HCT116 (cell line): ENCODE results near the gene TMEM150A. TPM values are rescaled to one million over a fixed set of nuclear protein-coding genes. Genes with fewer than 3 reads are reported as not detected.
A peak's percentile ranks its signal among the peaks of the same experiment; 100 is the strongest.

Experiments used
- ATAC-seq: fragments of 200-7000 bp; cut with Tn5 transposase; 2 replicates; pipeline ENCODE4 v1.9.1; 2020; ENCODE audit warnings: mild to moderate bottlenecking, moderate library complexity
- BruUV-seq: library from RNA; stranded (reverse); fragments of 400-500 nt; replicated peaks from 2 replicates; lab custom pipeline; 2021; lab: Mats Ljungman, UMichigan
- CTCF ChIA-PET: fragments of 300-600 bp; sonication (Branson Sonifier 250); formaldehyde crosslinking; loops from one replicate; lab custom pipeline; 2021; ENCODE audit warnings: antibody characterized with exemption; lab: Charles Lee
- POLR2A ChIA-PET: fragments of 300-600, 350-600 bp; sonication (Branson Sonifier 250); formaldehyde crosslinking; loops from one replicate; lab custom pipeline; 2021; ENCODE audit warnings: antibody characterized with exemption; lab: Charles Lee
- RAD21 ChIA-PET, 2 experiments: fragments of 300-600 bp; sonication (Branson Sonifier 250); formaldehyde crosslinking; loops; one replicate each; lab custom pipeline; 2023; ENCODE audit warnings: low total read pairs in 2 of 2; ENCODE audit not compliant: uncharacterized antibody in 2 of 2, unreplicated experiment in 2 of 2, low non-redundant PET in 1 of 2; lab: Charles Lee
- DNase-seq: peaks from one replicate; pipeline ENCODE4 v3.0.0-alpha.2; 2010; ENCODE audit warnings: low read depth, low spot score
- H2AFZ ChIP-seq: fragments of 200-600 bp; shearing (Covaris generic), sonication (generic); 2 replicates; pipeline ENCODE4 v1.6.1; 2017; ENCODE audit warnings: low read depth, mixed run types, mixed read lengths, antibody characterized with exemption, low read length; ENCODE audit not compliant: poor library complexity, severe bottlenecking
- H3K27ac ChIP-seq: 2 replicates; pipeline ENCODE4 v1.5.1; 2012; ENCODE audit warnings: low read depth, low read length
- H3K27me3 ChIP-seq: fragments of 200-600 bp; sonication (generic); 2 replicates; pipeline ENCODE4 v1.6.1; 2016; ENCODE audit warnings: mixed run types, low read length, mixed read lengths; ENCODE audit not compliant: insufficient read depth
- H3K36me3 ChIP-seq, 2 experiments: fragments of 200-500 bp in 1 of 2; fragments of 200-600 bp in 1 of 2; sonication (Bioruptor generic) in 1 of 2; sonication (generic) in 1 of 2; 2 replicates each; pipeline versions ENCODE4 v1.5.1 to v1.6.1; 2014 to 2016; ENCODE audit warnings: low read length in 2 of 2, inconsistent platforms in 1 of 2, mixed read lengths in 1 of 2, mixed run types in 1 of 2; ENCODE audit not compliant: insufficient read depth in 2 of 2, control insufficient read depth in 1 of 2
- H3K4me1 ChIP-seq, 2 experiments: fragments of 200-600 bp in 1 of 2; sonication (generic) in 1 of 2; 2 replicates each; pipeline versions ENCODE4 v1.5.1 to v1.6.1; 2012 to 2017; ENCODE audit warnings: low read length in 2 of 2, inconsistent platforms in 1 of 2, mild to moderate bottlenecking in 1 of 2, mixed read lengths in 1 of 2, mixed run types in 1 of 2, moderate library complexity in 1 of 2; ENCODE audit not compliant: insufficient read depth in 2 of 2, control insufficient read depth in 1 of 2
- H3K4me2 ChIP-seq: fragments of 200-600 bp; sonication (generic); 2 replicates; pipeline ENCODE4 v1.6.1; 2017; ENCODE audit warnings: mixed run types, low read length, mixed read lengths
- H3K4me3 ChIP-seq, 2 experiments: fragments of 200-600 bp in 1 of 2; sonication (generic) in 1 of 2; replicated peaks in 1 of 2; 2 replicates each; pipeline ENCODE4 v1.5.1; 2011 to 2016; ENCODE audit warnings: low read length in 2 of 2, control low read depth in 1 of 2, low read depth in 1 of 2, mild to moderate bottlenecking in 1 of 2, mixed read lengths in 1 of 2, mixed run types in 1 of 2
- H3K79me2 ChIP-seq: fragments of 200-600 bp; sonication (generic); 2 replicates; pipeline ENCODE4 v1.6.1; 2017; ENCODE audit warnings: mild to moderate bottlenecking, mixed run types, low read length, moderate library complexity, mixed read lengths; ENCODE audit not compliant: insufficient read depth
- H3K9ac ChIP-seq: fragments of 200-600 bp; sonication (generic); 2 replicates; pipeline ENCODE4 v1.6.1; 2016; ENCODE audit warnings: low read length, mixed read lengths
- H3K9me2 ChIP-seq: fragments of 200-600 bp; sonication (generic), shearing (Covaris generic); 2 replicates; pipeline ENCODE4 v1.6.1; 2017; ENCODE audit warnings: mixed run types, mild to moderate bottlenecking, moderate library complexity; ENCODE audit not compliant: insufficient read depth
- H3K9me3 ChIP-seq, 2 experiments: fragments of 200-500 bp in 1 of 2; fragments of 200-600 bp in 1 of 2; sonication (Bioruptor generic) in 1 of 2; sonication (generic) in 1 of 2; 2 replicates each; pipeline ENCODE4 v1.6.1; 2014 to 2017; ENCODE audit warnings: low read length in 2 of 2, mixed read lengths in 2 of 2, inconsistent platforms in 1 of 2, low read depth in 1 of 2, mild to moderate bottlenecking in 1 of 2, mixed run types in 1 of 2, moderate library complexity in 1 of 2; ENCODE audit not compliant: control insufficient read depth in 1 of 2, insufficient read depth in 1 of 2
- H4K20me1 ChIP-seq: fragments of 200-600 bp; sonication (generic), shearing (Covaris generic); 2 replicates; pipeline ENCODE4 v1.6.1; 2017; ENCODE audit warnings: mixed run types, mild to moderate bottlenecking, moderate library complexity; ENCODE audit not compliant: insufficient read depth
- REST ChIP-seq: IDR thresholded peaks from 2 replicates; pipeline ENCODE4 v1.6.1; 2012; ENCODE audit warnings: low read depth
- TCF7L2 ChIP-seq: IDR thresholded peaks from 2 replicates; pipeline ENCODE4 v1.7.0; 2011; ENCODE audit warnings: borderline replicate concordance, inconsistent platforms; ENCODE audit not compliant: insufficient read depth, insufficient read length; ENCODE audit errors: extremely low read depth
- intact Hi-C: fragments of 100-400 bp; cut with micrococcal nuclease; formaldehyde crosslinking; loops from 2 replicates; pipeline ENCODE4 v1.10.0; 2022
- total RNA-seq: library from RNA; stranded (reverse); gene quantifications from one replicate; pipeline ENCODE4 v1.2.1, GENCODE V29; 2021; ENCODE audit not compliant: unreplicated experiment

TMEM150A gene
- total RNA-seq, 1 experiment from 2014 or later = 9.9 TPM

- ChIA-PET RAD21 (no interaction called here), CTCF (no interaction called here), POLR2A (interaction anchor here (0.8 to 3.3 kb wide), 5 partner anchors 7 to 25 kb away, joined by 3 to 20 read pairs (median 4); partner anchors contain the start of genes C2orf68 and VAMP8)
- H2AFZ ChIP-seq = no peak overlapping the region
- intact Hi-C loops = loop anchor here (5.0 kb wide), 1 partner anchor 190 kb away; the partner anchor contains the start of gene CAPG
- H3K27ac ChIP-seq = peak overlapping the region; percentile 64; the same call in 1 of the 2 replicates
- H3K9me2 ChIP-seq = no peaks in the 10 kb centered on the region
- H4K20me1 ChIP-seq = no peaks in the 10 kb centered on the region
- peaks cover 8 to 17% of the 10 kb centered on the region in 2 experiments for H3K4me1 ChIP-seq
- peak overlapping the region; percentile 83 to 85 for H3K4me3 ChIP-seq
- H3K9ac ChIP-seq = peak overlapping the region; percentile 63
- H3K27me3 ChIP-seq = no peaks in the 10 kb centered on the region
- TF ChIP-seq TCF7L2 = peak; percentile 11
- TF ChIP-seq REST = no peak
- BruUV-seq = no TSS peak
- H3K36me3 ChIP-seq = peaks cover 4 to 5% of the 10 kb centered on the region in 2 experiments; a peak in 3 of 4 replicates
- ATAC-seq (peak; percentile 70), DNase-seq (no peak)
- no peaks in the 10 kb centered on the region for H3K9me3 ChIP-seq
- peaks cover 3% of the 10 kb centered on the region for H3K79me2 ChIP-seq
- peak overlapping the region; percentile 93 for H3K4me2 ChIP-seq
These were observed 575 bp downstream of the TMEM150A start for GRCh38 chr2:85601771-85602475.
